Pulmonary artery endothelial cell (primary cell): ENCODE measurements around the gene SLC35D1. TPM values are rescaled to one million over a fixed set of nuclear protein-coding genes. Genes with fewer than 3 reads are reported as not detected.
"Not testable (repeated sequence)": the region's sequence is repeated elsewhere in the genome, so short reads cannot be mapped to it uniquely, and the experiment has no call there.

Source experiments
- DNase-seq: peaks from one replicate; pipeline ENCODE4 v3.0.0-alpha.2; 2011; ENCODE audit warnings: low read depth, low spot score
- total RNA-seq: library from RNA; depleted of rRNA; stranded (reverse); fragments of >200 nt; gene quantifications from 2 replicates; pipeline ENCODE4 v1.2.3, GENCODE V29; 2014

The SLC35D1 gene
- total RNA-seq, 1 donor from 2014 or later, result 4.2 TPM

GRCh38 chr1:66993076-66993475, 60.9 kb downstream of the SLC35D1 start:
- no peak for DNase-seq

- DNase-seq, result no peak
These were observed 68.1 kb downstream of the SLC35D1 start for GRCh38 chr1:66985835-66986234.

GRCh38 chr1:66984491-66984890, 69.5 kb downstream of the SLC35D1 start:
- no peak for DNase-seq

- DNase-seq, result no peak
These were observed 71.2 kb downstream of the SLC35D1 start for GRCh38 chr1:66982561-66983260.

- DNase-seq, result no peak
These were observed 72.3 kb downstream of the SLC35D1 start for GRCh38 chr1:66981679-66982078.

- no peak for DNase-seq
These were observed 73.1 kb downstream of the SLC35D1 start for GRCh38 chr1:66980745-66981367.

GRCh38 chr1:66979621-66980020, 74.3 kb downstream of the SLC35D1 start:
- DNase-seq, result not testable (repeated sequence)

GRCh38 chr1:66978201-66978600, 75.7 kb downstream of the SLC35D1 start:
- DNase-seq, result no peak

- DNase-seq, result no peak
These were observed 85.4 kb downstream of the SLC35D1 start for GRCh38 chr1:66968574-66968973.

GRCh38 chr1:66966188-66966873, 87.6 kb downstream of the SLC35D1 start:
- not testable (repeated sequence) for DNase-seq

GRCh38 chr1:66957938-66958337, 96.0 kb downstream of the SLC35D1 start:
- DNase-seq, result no peak

GRCh38 chr1:66954208-66954607, 99.7 kb downstream of the SLC35D1 start:
- DNase-seq, result no peak

- no peak for DNase-seq
These were observed 102.4 kb downstream of the SLC35D1 start for GRCh38 chr1:66951513-66951912.

Other genes starting within 250 kb of the SLC35D1 start
- 2.5 and 3.6 TPM in 2 replicates for gene DNAI4, start 129.3 kb downstream of the SLC35D1 start, total RNA-seq
- gene MIER1, start 129.2 kb downstream of the SLC35D1 start, total RNA-seq, result 28.3 and 39.2 TPM in 2 replicates
- not detected in 2 replicates for gene C1orf141, start 80.8 kb upstream of the SLC35D1 start, total RNA-seq
- gene IL23R, start 112.3 kb upstream of the SLC35D1 start, total RNA-seq, result not detected in 2 replicates